Kidney (tissue), 14 donors: ENCODE results near the gene NFATC2. TPM values are rescaled to one million over a fixed set of nuclear protein-coding genes. Genes with fewer than 3 reads are reported as not detected.

Source experiments
- DNase-seq, 5 donors: peaks; one replicate each; pipeline ENCODE4 v3.0.0-alpha.2; 2013 to 2020
- FAIRE-seq: peaks from 2 replicates; lab custom pipeline; 2012; peaks lifted over from hg19 to GRCh38; lab: Jason Lieb, UNC
- H3K27ac ChIP-seq, 2 donors: one replicate each; pipeline ENCODE4 v1.7.0; 2013; ENCODE audit warnings: low read depth in 2 of 2, low read length in 2 of 2, inconsistent platforms in 1 of 2
- H3K27me3 ChIP-seq: one replicate; pipeline ENCODE4 v1.7.1; 2013; ENCODE audit warnings: low read length, inconsistent platforms; ENCODE audit not compliant: control insufficient read depth, insufficient read depth
- H3K36me3 ChIP-seq, 3 donors: one replicate each; pipeline versions ENCODE4 v1.7.0 to v1.7.1; 2013; ENCODE audit warnings: low read length in 3 of 3, control low read depth in 1 of 3, inconsistent platforms in 1 of 3; ENCODE audit not compliant: insufficient read depth in 3 of 3, control insufficient read depth in 2 of 3
- H3K4me1 ChIP-seq, 3 donors: one replicate each; pipeline versions ENCODE4 v1.7.0 to v1.7.1; 2013; ENCODE audit warnings: low read length in 3 of 3, inconsistent platforms in 1 of 3, low read depth in 1 of 3; ENCODE audit not compliant: control insufficient read depth in 2 of 3, insufficient read depth in 2 of 3
- H3K4me3 ChIP-seq, 3 donors: one replicate each; pipeline versions ENCODE4 v1.7.0 to v1.8.1; 2013; ENCODE audit warnings: low read length in 3 of 3, control low read depth in 1 of 3, inconsistent platforms in 1 of 3
- H3K9ac ChIP-seq, 3 donors: one replicate each; pipeline versions ENCODE4 v1.7.0 to v1.7.1; 2013; ENCODE audit warnings: low read length in 3 of 3, control low read depth in 1 of 3, inconsistent platforms in 1 of 3
- H3K9me3 ChIP-seq, 3 donors: one replicate each; pipeline versions ENCODE4 v1.7.0 to v1.7.1; 2013; ENCODE audit warnings: low read length in 3 of 3, control low read depth in 1 of 3, inconsistent platforms in 1 of 3; ENCODE audit not compliant: control insufficient read depth in 2 of 3, insufficient read depth in 1 of 3
- CTCF ChIP-seq: IDR thresholded peaks from 3 replicates; pipeline ENCODE4 v1.5.1; 2012; ENCODE audit warnings: mild to moderate bottlenecking, moderate library complexity, borderline replicate concordance; ENCODE audit not compliant: insufficient read depth; ENCODE audit errors: extremely low read depth
- intact Hi-C: fragments of 100-400 bp; cut with DNase I; formaldehyde crosslinking; loops from one replicate; pipeline ENCODE4 v1.11.1; 2022
- polyA plus RNA-seq: library from polyadenylated mRNA; stranded (reverse); fragments of 350-450 nt; fragmentation: Illumina TruSeq; extraction: RNeasy Lipid Tissue Mini Kit (QIAGEN cat#74804); gene quantifications from one replicate; pipeline ENCODE4 v1.2.3, GENCODE V29; 2014; ENCODE audit warnings: low read depth, low replicate concordance; ENCODE audit not compliant: insufficient read depth
- total RNA-seq: library from RNA; stranded (reverse); fragmentation: NEBNext Ultra II Directional; extraction: Animal tissue kit (Norgen Biotek cat#: 25700); gene quantifications from one replicate; pipeline ENCODE4 v1.2.1, GENCODE V29; 2021
- donor health status: control.
- donor health status: control.
- donor health status: control.
- donor health status: control.
- donor health status: control.
- donor health status: DM: yes; HTN: yes; CAD: no.
- donor health status: Normal renal cell carcinoma (clear cell type).

The NFATC2 gene
- total and polyA plus RNA-seq, 2 donors from 2014 or later, result 0.73 to 10.5 TPM

- no peaks in the 10 kb centered on the region for H3K36me3 ChIP-seq
- H3K4me1 ChIP-seq, result no peaks in the 10 kb centered on the region
- no peak for TF ChIP-seq CTCF
- no peaks in the 10 kb centered on the region for H3K27me3 ChIP-seq
- no peaks in the 10 kb centered on the region for H3K9me3 ChIP-seq
- H3K27ac ChIP-seq, result no peak overlapping the region
- no peak for FAIRE-seq
- no peak overlapping the region for H3K4me3 ChIP-seq
- no peak for DNase-seq
- intact Hi-C loops, result no loop called here
- no peak overlapping the region for H3K9ac ChIP-seq
Observed at GRCh38 chr20:51437182-51437924, 105.2 kb downstream of the NFATC2 start.

- Histone ChIP-seq H3K9me3 (no peaks in the 10 kb centered on the region), H3K27me3 (no peaks in the 10 kb centered on the region), H3K9ac (no peak overlapping the region), H3K36me3 (no peaks in the 10 kb centered on the region), H3K4me1 (no peaks in the 10 kb centered on the region), H3K27ac (no peak overlapping the region), H3K4me3 (no peak overlapping the region)
- no peak for TF ChIP-seq CTCF
- FAIRE-seq, result no peak
- DNase-seq, result no peak
- intact Hi-C loops, result no loop called here
Observed at GRCh38 chr20:51434580-51435247, 107.8 kb downstream of the NFATC2 start.

- H3K9me3 ChIP-seq, result no peaks in the 10 kb centered on the region
- H3K27me3 ChIP-seq, result no peaks in the 10 kb centered on the region
- H3K9ac ChIP-seq, result no peak overlapping the region
- FAIRE-seq (no peak), DNase-seq (peak in 1 of 5 donors; percentile 29)
- intact Hi-C loops, result no loop called here
- no peak overlapping the region for H3K27ac ChIP-seq
- no peaks in the 10 kb centered on the region for H3K36me3 ChIP-seq
- no peaks in the 10 kb centered on the region for H3K4me1 ChIP-seq
- H3K4me3 ChIP-seq, result no peak overlapping the region
- TF ChIP-seq CTCF, result no peak
Observed at GRCh38 chr20:51434026-51434425, 108.5 kb downstream of the NFATC2 start.
